Suprapubic skin (tissue), 3 donors: Measurements from ENCODE around the gene CTRL.

Source experiments
- EP300 ChIP-seq: sonication (generic); formaldehyde crosslinking; IDR thresholded peaks from one replicate; pipeline ENCODE4 v1.6.1; 2017; ENCODE audit warnings: antibody characterized with exemption
- POLR2A ChIP-seq, 2 donors: fragments of 450-650 bp; IDR thresholded peaks; one replicate each; pipeline ENCODE4 v1.6.1; 2017; ENCODE audit warnings: antibody characterized with exemption in 2 of 2, mild to moderate bottlenecking in 2 of 2, moderate library complexity in 2 of 2
- TF ChIP-seq, protein P1 (sequence below), 2 donors: fragments of 200-600 bp in 1 of 2; fragments of 450-650 bp in 1 of 2; sonication (generic) in 1 of 2; IDR thresholded peaks; one replicate each; pipeline ENCODE4 v1.5.1; 2016 to 2019; ENCODE audit warnings: antibody characterized with exemption in 2 of 2, mild to moderate bottlenecking in 1 of 2, moderate library complexity in 1 of 2

DNA sequence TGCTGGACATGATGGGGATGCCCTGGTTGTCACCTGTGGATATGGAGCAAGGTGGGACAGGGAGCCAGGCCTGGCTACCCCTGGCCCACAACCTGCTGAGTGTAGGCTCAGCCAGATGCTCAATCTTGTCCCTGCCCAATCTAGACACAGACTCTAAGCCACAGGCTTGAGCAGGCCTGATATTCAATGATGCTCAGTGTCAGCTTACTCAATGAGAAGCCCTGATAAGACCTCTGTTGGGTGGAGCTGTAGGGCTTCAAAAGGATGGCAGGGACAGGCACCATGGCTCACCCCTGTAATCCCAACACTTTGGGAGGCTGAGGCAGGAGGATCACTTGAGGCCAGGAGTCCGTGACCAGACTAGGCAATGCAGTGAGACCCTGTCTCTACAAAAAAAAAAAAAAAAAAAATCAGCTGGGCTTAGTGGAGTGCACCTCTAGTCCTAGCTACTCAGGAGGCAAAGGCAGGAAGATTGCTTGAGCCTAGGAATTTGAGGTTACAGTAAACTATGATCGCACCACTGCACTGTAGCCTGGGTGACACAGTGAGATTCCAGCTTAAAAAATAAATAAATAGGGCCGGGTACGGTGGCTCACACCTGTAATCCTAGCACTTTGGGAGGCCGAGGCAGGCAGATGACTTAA is 8.9 kb upstream of the CTRL start:
- TF ChIP-seq, protein P1, sequence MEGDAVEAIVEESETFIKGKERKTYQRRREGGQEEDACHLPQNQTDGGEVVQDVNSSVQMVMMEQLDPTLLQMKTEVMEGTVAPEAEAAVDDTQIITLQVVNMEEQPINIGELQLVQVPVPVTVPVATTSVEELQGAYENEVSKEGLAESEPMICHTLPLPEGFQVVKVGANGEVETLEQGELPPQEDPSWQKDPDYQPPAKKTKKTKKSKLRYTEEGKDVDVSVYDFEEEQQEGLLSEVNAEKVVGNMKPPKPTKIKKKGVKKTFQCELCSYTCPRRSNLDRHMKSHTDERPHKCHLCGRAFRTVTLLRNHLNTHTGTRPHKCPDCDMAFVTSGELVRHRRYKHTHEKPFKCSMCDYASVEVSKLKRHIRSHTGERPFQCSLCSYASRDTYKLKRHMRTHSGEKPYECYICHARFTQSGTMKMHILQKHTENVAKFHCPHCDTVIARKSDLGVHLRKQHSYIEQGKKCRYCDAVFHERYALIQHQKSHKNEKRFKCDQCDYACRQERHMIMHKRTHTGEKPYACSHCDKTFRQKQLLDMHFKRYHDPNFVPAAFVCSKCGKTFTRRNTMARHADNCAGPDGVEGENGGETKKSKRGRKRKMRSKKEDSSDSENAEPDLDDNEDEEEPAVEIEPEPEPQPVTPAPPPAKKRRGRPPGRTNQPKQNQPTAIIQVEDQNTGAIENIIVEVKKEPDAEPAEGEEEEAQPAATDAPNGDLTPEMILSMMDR (IDR thresholded peaks at IDR 0.05), result no peak
- TF ChIP-seq EP300 (no peak), POLR2A (IDR thresholded peaks at IDR 0.05) (no peak)
